Upper lobe of left lung (tissue), 4 donors: ENCODE measurements around the gene LPAR2.

Experiments
- EP300 ChIP-seq, 4 donors: sonication (generic); formaldehyde crosslinking; IDR thresholded peaks; one replicate each; pipeline ENCODE4 v1.5.1; 2017; ENCODE audit warnings: antibody characterized with exemption in 4 of 4, control low read depth in 2 of 4
- TF ChIP-seq, protein P1 (sequence below), 6 experiments: fragments of 450-650 bp in 4 of 6; fragments of 200-600 bp in 2 of 6; sonication (generic) in 2 of 6; IDR thresholded peaks; one replicate each; pipeline ENCODE4 v1.5.1; 2016 to 2019; ENCODE audit warnings: antibody characterized with exemption in 6 of 6

- no peak for TF ChIP-seq EP300 (IDR thresholded peaks at IDR 0.05)
- TF ChIP-seq, protein P1, sequence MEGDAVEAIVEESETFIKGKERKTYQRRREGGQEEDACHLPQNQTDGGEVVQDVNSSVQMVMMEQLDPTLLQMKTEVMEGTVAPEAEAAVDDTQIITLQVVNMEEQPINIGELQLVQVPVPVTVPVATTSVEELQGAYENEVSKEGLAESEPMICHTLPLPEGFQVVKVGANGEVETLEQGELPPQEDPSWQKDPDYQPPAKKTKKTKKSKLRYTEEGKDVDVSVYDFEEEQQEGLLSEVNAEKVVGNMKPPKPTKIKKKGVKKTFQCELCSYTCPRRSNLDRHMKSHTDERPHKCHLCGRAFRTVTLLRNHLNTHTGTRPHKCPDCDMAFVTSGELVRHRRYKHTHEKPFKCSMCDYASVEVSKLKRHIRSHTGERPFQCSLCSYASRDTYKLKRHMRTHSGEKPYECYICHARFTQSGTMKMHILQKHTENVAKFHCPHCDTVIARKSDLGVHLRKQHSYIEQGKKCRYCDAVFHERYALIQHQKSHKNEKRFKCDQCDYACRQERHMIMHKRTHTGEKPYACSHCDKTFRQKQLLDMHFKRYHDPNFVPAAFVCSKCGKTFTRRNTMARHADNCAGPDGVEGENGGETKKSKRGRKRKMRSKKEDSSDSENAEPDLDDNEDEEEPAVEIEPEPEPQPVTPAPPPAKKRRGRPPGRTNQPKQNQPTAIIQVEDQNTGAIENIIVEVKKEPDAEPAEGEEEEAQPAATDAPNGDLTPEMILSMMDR (IDR thresholded peaks at IDR 0.05): no peak
These were observed 44.8 kb upstream of the LPAR2 start for GRCh38 chr19:19672816-19673215.
